H1 (cell line): ENCODE data around the gene MRM1. TPM values are rescaled to one million over a fixed set of nuclear protein-coding genes. Genes with fewer than 3 reads are reported as not detected.

Experiments
- CTCF ChIA-PET: fragments of 300-600 bp; sonication (Branson Sonifier 250); formaldehyde crosslinking; loops from one replicate; lab custom pipeline; 2021; ENCODE audit not compliant: partially characterized antibody; lab: Charles Lee
- POLR2A ChIA-PET: fragments of 300-600 bp; sonication (Branson Sonifier 250); formaldehyde crosslinking; loops from one replicate; lab custom pipeline; 2021; ENCODE audit warnings: inconsistent platforms; ENCODE audit not compliant: partially characterized antibody; lab: Charles Lee
- DNase-seq, 2 experiments: peaks; one replicate each; pipeline versions ENCODE4 v3.0.0 to v3.0.0-alpha.2; 2010 to 2022; ENCODE audit warnings: low spot score in 2 of 2, low read depth in 1 of 2, mixed read lengths in 1 of 2
- FAIRE-seq: peaks from 2 replicates; lab custom pipeline; 2011; peaks lifted over from hg19 to GRCh38; lab: Jason Lieb, UNC
- H2AFZ ChIP-seq: 2 replicates; pipeline ENCODE4 v1.8.1; 2012; ENCODE audit warnings: low read length, inconsistent platforms
- H2AK5ac ChIP-seq: 2 replicates; pipeline ENCODE4 v1.6.1; 2013; ENCODE audit warnings: low read depth, low read length
- H2BK120ac ChIP-seq: replicated peaks from 2 replicates; pipeline ENCODE3; 2013; ENCODE audit warnings: low read depth, low read length, inconsistent platforms
- H2BK12ac ChIP-seq: 2 replicates; pipeline ENCODE4 v1.6.1; 2013; ENCODE audit warnings: low read depth, low read length
- H2BK15ac ChIP-seq: 2 replicates; pipeline ENCODE4 v1.6.1; 2013; ENCODE audit warnings: low read length
- H2BK20ac ChIP-seq: 2 replicates; pipeline ENCODE4 v1.6.1; 2013; ENCODE audit warnings: low read length
- H2BK5ac ChIP-seq: 2 replicates; pipeline ENCODE4 v1.6.1; 2013; ENCODE audit warnings: low read depth, low read length
- H3K14ac ChIP-seq: 2 replicates; pipeline ENCODE4 v1.6.1; 2013; ENCODE audit warnings: inconsistent platforms; ENCODE audit not compliant: insufficient read length
- H3K18ac ChIP-seq: 2 replicates; pipeline ENCODE4 v1.6.1; 2013; ENCODE audit warnings: low read length; ENCODE audit errors: extremely low read depth
- H3K23ac ChIP-seq: 2 replicates; pipeline ENCODE4 v1.6.1; 2013; ENCODE audit warnings: inconsistent platforms; ENCODE audit not compliant: insufficient read length
- H3K23me2 ChIP-seq: 2 replicates; pipeline ENCODE4 v1.6.1; 2013; ENCODE audit warnings: low read depth, low read length
- H3K27ac ChIP-seq: 2 replicates; pipeline ENCODE4 v1.6.1; 2011; ENCODE audit warnings: low read depth, low read length, inconsistent platforms
- H3K27me3 ChIP-seq, 4 experiments: replicated peaks in 1 of 4; 1 replicate in 1 of 4; 2 replicates in 3 of 4; pipeline versions ENCODE4 v1.6.1 to v1.8.1; 2011 to 2013; ENCODE audit warnings: low read length in 3 of 4, mild to moderate bottlenecking in 3 of 4, inconsistent platforms in 2 of 4, mixed read lengths in 2 of 4, moderate library complexity in 1 of 4; ENCODE audit not compliant: control insufficient read depth in 3 of 4, insufficient read depth in 3 of 4; ENCODE audit errors: extremely low read depth in 1 of 4
- H3K36me3 ChIP-seq, 4 experiments: 2 replicates each; pipeline versions ENCODE4 v1.6.1 to v1.8.1; 2011 to 2013; ENCODE audit warnings: mild to moderate bottlenecking in 4 of 4, low read length in 3 of 4, moderate library complexity in 2 of 4, control low read depth in 1 of 4, inconsistent platforms in 1 of 4; ENCODE audit not compliant: insufficient read depth in 4 of 4, control insufficient read depth in 2 of 4
- H3K4ac ChIP-seq: replicated peaks from 2 replicates; pipeline ENCODE3; 2013; ENCODE audit warnings: low read length, low read depth, mixed read lengths, inconsistent platforms; ENCODE audit not compliant: insufficient read length
- H3K4me1 ChIP-seq, 4 experiments: replicated peaks in 1 of 4; 1 replicate in 1 of 4; 2 replicates in 3 of 4; pipeline versions ENCODE4 v1.6.1 to v1.8.1; 2011 to 2013; ENCODE audit warnings: low read length in 3 of 4, inconsistent platforms in 2 of 4, mixed read lengths in 1 of 4; ENCODE audit not compliant: insufficient read depth in 4 of 4, control insufficient read depth in 3 of 4
- H3K4me2 ChIP-seq, 2 experiments: 2 replicates each; pipeline versions ENCODE4 v1.6.1 to v1.8.1; 2011 to 2013; ENCODE audit warnings: low read depth in 2 of 2, low read length in 2 of 2, control low read depth in 1 of 2, inconsistent platforms in 1 of 2, mild to moderate bottlenecking in 1 of 2; ENCODE audit not compliant: insufficient read depth in 1 of 2
- H3K4me3 ChIP-seq, 4 experiments: fragments of 200-600, 300-600 bp in 1 of 4; sonication (generic), shearing (Covaris generic), sonication (Bioruptor Twin) in 1 of 4; 2 replicates each; pipeline versions ENCODE4 v1.5.1 to v1.8.1; 2011 to 2016; ENCODE audit warnings: low read length in 4 of 4, low read depth in 3 of 4, control low read depth in 2 of 4, inconsistent platforms in 2 of 4, mild to moderate bottlenecking in 2 of 4, mixed read lengths in 1 of 4, moderate library complexity in 1 of 4; ENCODE audit not compliant: insufficient read depth in 2 of 4; ENCODE audit errors: extremely low read depth in 1 of 4
- H3K56ac ChIP-seq: replicated peaks from 2 replicates; pipeline ENCODE3; 2013; ENCODE audit warnings: low read depth, mild to moderate bottlenecking, mixed read lengths, low read length, inconsistent platforms; ENCODE audit not compliant: insufficient read length
- H3K79me1 ChIP-seq: 2 replicates; pipeline ENCODE4 v1.6.1; 2013; ENCODE audit warnings: low read depth, low read length, control low read depth
- H3K79me2 ChIP-seq, 2 experiments: 2 replicates each; pipeline versions ENCODE4 v1.6.1 to v1.8.1; 2012 to 2013; ENCODE audit warnings: low read length in 2 of 2, mild to moderate bottlenecking in 2 of 2, inconsistent platforms in 1 of 2; ENCODE audit not compliant: insufficient read depth in 2 of 2, control insufficient read depth in 1 of 2
- H3K9ac ChIP-seq, 4 experiments: replicated peaks in 1 of 4; 1 replicate in 1 of 4; 2 replicates in 3 of 4; pipeline versions ENCODE4 v1.6.1 to v1.8.1; 2011 to 2013; ENCODE audit warnings: low read depth in 3 of 4, low read length in 3 of 4, control low read depth in 2 of 4, mild to moderate bottlenecking in 2 of 4, moderate library complexity in 2 of 4, inconsistent platforms in 1 of 4; ENCODE audit errors: extremely low read depth in 1 of 4
- H3K9me3 ChIP-seq, 2 experiments: 2 replicates each; pipeline versions ENCODE4 v1.6.1 to v1.8.1; 2012 to 2013; ENCODE audit warnings: mild to moderate bottlenecking in 2 of 2, moderate library complexity in 2 of 2, control low read depth in 1 of 2, inconsistent platforms in 1 of 2, low read depth in 1 of 2, low read length in 1 of 2, mixed read lengths in 1 of 2; ENCODE audit not compliant: insufficient read depth in 2 of 2
- H4K20me1 ChIP-seq, 2 experiments: replicated peaks in 1 of 2; 2 replicates each; pipeline versions ENCODE3 to v1.8.1; 2011 to 2013; ENCODE audit warnings: inconsistent platforms in 2 of 2, low read length in 2 of 2, mild to moderate bottlenecking in 1 of 2; ENCODE audit not compliant: insufficient read depth in 2 of 2, control insufficient read depth in 1 of 2
- H4K5ac ChIP-seq: 2 replicates; pipeline ENCODE4 v1.6.1; 2013; ENCODE audit warnings: low read length, low read depth, mixed read lengths, inconsistent platforms; ENCODE audit not compliant: insufficient read length
- H4K8ac ChIP-seq: 2 replicates; pipeline ENCODE4 v1.8.0; 2013; ENCODE audit warnings: mild to moderate bottlenecking, moderate library complexity, low read length, inconsistent platforms; ENCODE audit not compliant: insufficient read depth; ENCODE audit errors: extremely low read depth
- H4K91ac ChIP-seq: replicated peaks from 2 replicates; pipeline ENCODE3; 2013; ENCODE audit warnings: low read length, mixed read lengths, inconsistent platforms; ENCODE audit not compliant: insufficient read length
- E2F6 ChIP-seq: IDR thresholded peaks from 2 replicates; pipeline ENCODE4 v1.6.1; 2012; ENCODE audit warnings: inconsistent platforms
- EZH2 ChIP-seq: fragments of 200-600 bp; sonication (generic); IDR thresholded peaks from 2 replicates; pipeline ENCODE4 v1.7.1; 2012; ENCODE audit warnings: low read depth, mild to moderate bottlenecking, moderate library complexity, low read length, inconsistent platforms; ENCODE audit not compliant: severe bottlenecking
- GTF2F1 ChIP-seq: IDR thresholded peaks from 2 replicates; pipeline ENCODE4 v1.6.1; 2012; ENCODE audit warnings: low read depth, low read length, improper control_type of control experiment, borderline replicate concordance
- HDAC6 ChIP-seq: IDR thresholded peaks from one replicate; pipeline ENCODE4 v1.7.1; 2012; ENCODE audit warnings: low read depth, mild to moderate bottlenecking, inconsistent platforms, low read length, moderate library complexity
- KDM4A ChIP-seq: IDR thresholded peaks from one replicate; pipeline ENCODE4 v1.7.1; 2012; ENCODE audit warnings: low read depth, mild to moderate bottlenecking, moderate library complexity, low read length, inconsistent platforms; ENCODE audit not compliant: severe bottlenecking
- RAD21 ChIP-seq, 2 experiments: IDR thresholded peaks in 1 of 2; conservative IDR thresholded peaks in 1 of 2; 2 replicates each; pipeline ENCODE4 v1.6.1; 2011; ENCODE audit warnings: low read depth in 2 of 2, low read length in 2 of 2, improper control_type of control experiment in 1 of 2, inconsistent platforms in 1 of 2, mild to moderate bottlenecking in 1 of 2, moderate library complexity in 1 of 2
- SUZ12 ChIP-seq: fragments of 200-600 bp; sonication (generic); IDR thresholded peaks from 2 replicates; pipeline ENCODE4 v1.6.1; 2012; ENCODE audit warnings: mild to moderate bottlenecking, inconsistent platforms, low read length, moderate library complexity, mixed read lengths
- WGBS, 2 experiments: shearing (Covaris generic) in 1 of 2; methylation state at CpG; one replicate each; pipeline versions ENCODE4 v1.1.6 to v1.1.7; 2013 to 2015; ENCODE audit warnings: low lambda C conversion rate in 2 of 2, mixed read lengths in 2 of 2, inconsistent platforms in 1 of 2, low coverage in 1 of 2, missing lambda C conversion rate in 1 of 2; ENCODE audit not compliant: insufficient replicate concordance in 2 of 2, insufficient coverage in 1 of 2, insufficient read length in 1 of 2; ENCODE audit errors: extremely low coverage in 1 of 2, missing lambda C conversion rate in 1 of 2; 5-methylcytosine and 5-hydroxymethylcytosine counted together
- polyA plus RNA-seq, 7 experiments: library from polyadenylated mRNA; depleted of rRNA in 3 of 7; stranded (reverse) in 5 of 7; unstranded in 2 of 7; fragments of >200 nt in 5 of 7; fragments of 200-250 nt in 2 of 7; gene quantifications; 1 replicate in 5 of 7; 2 replicates in 1 of 7; 4 replicates in 1 of 7; pipeline versions ENCODE4 v1.2.1 to v1.2.3, GENCODE V29; 2011 to 2013; ENCODE audit warnings: missing spikeins in 2 of 7, mixed read lengths in 2 of 7
- total RNA-seq: library from RNA; stranded (reverse); fragmentation: NEBNext Ultra II Directional; extraction: Animal tissue kit (Norgen Biotek cat#: 25700); gene quantifications from 2 replicates; pipeline ENCODE4 v1.2.1, GENCODE V29; 2021

MRM1 gene
- total and polyA plus RNA-seq, 2 of the 8 experiments (the other 6 are each of a cell fraction or from before 2014, with no cell fraction given) = 9.9 to 11.2 TPM

GRCh38 chr17:36641331-36641876 is 40.0 kb downstream of the MRM1 start:
- Histone ChIP-seq H3K9ac (no peak overlapping the region), H3K27me3 (peaks cover 19 to 47% (median 45%) of the 10 kb centered on the region in 4 experiments)

More at GRCh38 chr17:36641331-36641876, 40.0 kb downstream of the MRM1 start:
- Histone ChIP-seq H3K56ac (no peak overlapping the region), H2BK20ac (no peak overlapping the region), H4K5ac (no peak overlapping the region), H3K18ac (no peak overlapping the region), H2BK15ac (no peak overlapping the region), H3K23ac (no peak overlapping the region), H3K36me3 (no peaks in the 10 kb centered on the region), H3K4ac (no peak overlapping the region), H3K79me2 (no peaks in the 10 kb centered on the region), H3K9me3 (no peaks in the 10 kb centered on the region), H2BK12ac (no peak overlapping the region), H3K4me3 (peak overlapping the region; percentile 37 to 70 (median 65)), H2BK120ac (no peak overlapping the region), H4K8ac (peak overlapping the region; percentile 20; the same call in 1 of the 2 replicates), H3K27ac (no peak overlapping the region), H4K20me1 (peaks cover 0 to 2% of the 10 kb centered on the region in 2 experiments), H2AK5ac (no peak overlapping the region), H3K79me1 (no peaks in the 10 kb centered on the region), H3K4me1 (peaks cover 0 to 6% (median 2%) of the 10 kb centered on the region in 4 experiments; a peak in 6 of 7 replicates), H3K14ac (no peak overlapping the region), H2AFZ (no peak overlapping the region), H3K23me2 (peaks cover 11% of the 10 kb centered on the region), H2BK5ac (no peak overlapping the region), H3K4me2 (peak overlapping the region; percentile 61 to 97), H4K91ac (no peak overlapping the region)
- FAIRE-seq (no peak), DNase-seq (peak in 1 of 2 experiments; percentile 76)
- ChIA-PET POLR2A (interaction anchor here (1.0 to 2.0 kb wide), 2 partner anchors 17 to 38 kb away, joined by 3 to 7 read pairs; no protein-coding TSS in a partner anchor), CTCF (interaction anchor here (0.6 to 7.5 kb wide), 8 partner anchors 13 to 406 kb away, joined by 3 to 48 read pairs (median 5); partner anchors contain the start of gene MRM1)
- TF ChIP-seq KDM4A = peak; percentile 87
- TF ChIP-seq SUZ12 = peak; percentile 73; the same call in 1 of the 2 replicates
- peak in 1 of 2 experiments; percentile 11; a peak in 1 of 4 replicates for TF ChIP-seq RAD21 (IDR thresholded peaks at IDR 0.05 in 1 of 2, conservative IDR thresholded peaks at IDR 0.05 in 1 of 2; ENCODE audit: low read depth in 2 of 2, low read length in 2 of 2)
- no peak for TF ChIP-seq HDAC6
- peak; percentile 63 for TF ChIP-seq EZH2
- 0 out of 2 replicates have a peak, but pooled peaks have one; percentile 21 for TF ChIP-seq E2F6
- no peak for TF ChIP-seq GTF2F1
- 4% methylated on average over 35 of the region's 43 CpGs; no CpG with 5 or more reads in 1 of the 2 experiments for WGBS, 2 experiments
